Caco-2 (cell line): ENCODE results near the gene KLHL30. TPM values are rescaled to one million over a fixed set of nuclear protein-coding genes. Genes with fewer than 3 reads are reported as not detected.

Experiments used
- BruUV-seq: library from RNA; stranded (reverse); fragments of 400-500 nt; replicated peaks from 2 replicates; lab custom pipeline; 2021; lab: Mats Ljungman, UMichigan
- CTCF ChIA-PET: fragments of 300-600 bp; sonication (Branson Sonifier 250); formaldehyde crosslinking; loops from one replicate; lab custom pipeline; 2022; ENCODE audit warnings: antibody characterized with exemption; lab: Charles Lee
- POLR2A ChIA-PET: fragments of 300-600 bp; sonication (Branson Sonifier 250); formaldehyde crosslinking; loops from one replicate; lab custom pipeline; 2022; ENCODE audit warnings: antibody characterized with exemption; lab: Charles Lee
- DNase-seq, 2 experiments: peaks; one replicate each; pipeline versions ENCODE4 v3.0.0 to v3.0.0-alpha.2; 2020 to 2022
- H3K27me3 ChIP-seq: replicated peaks from 2 replicates; pipeline ENCODE4 v1.6.0; 2011; ENCODE audit warnings: low read length; ENCODE audit not compliant: control insufficient read depth, insufficient read depth
- H3K36me3 ChIP-seq: 2 replicates; pipeline ENCODE4 v1.5.1; 2011; ENCODE audit warnings: low read length; ENCODE audit not compliant: control insufficient read depth, insufficient read depth
- H3K4me1 ChIP-seq: fragments of 250-450 bp; sonication (Bioruptor Pico); 2 replicates; pipeline ENCODE4 v1.5.1; 2020; ENCODE audit warnings: mild to moderate bottlenecking
- H3K4me3 ChIP-seq: 2 replicates; pipeline ENCODE4 v1.5.1; 2011; ENCODE audit warnings: low read depth, mild to moderate bottlenecking, control low read depth, low read length
- H3K9me3 ChIP-seq: fragments of 250-450 bp; sonication (Bioruptor Pico); 2 replicates; pipeline ENCODE4 v1.5.1; 2020; ENCODE audit warnings: mild to moderate bottlenecking, moderate library complexity
- H3K27ac Mint-ChIP-seq: one replicate; pipeline ENCODE4 v1.8.0; 2022; ENCODE audit warnings: mixed read lengths; ENCODE audit not compliant: unreplicated experiment
- H3K27me3 Mint-ChIP-seq: one replicate; pipeline ENCODE4 v1.8.0; 2022; ENCODE audit warnings: mixed read lengths; ENCODE audit not compliant: insufficient read depth, unreplicated experiment
- H3K36me3 Mint-ChIP-seq: one replicate; pipeline ENCODE4 v1.8.0; 2022; ENCODE audit warnings: mild to moderate bottlenecking, mixed read lengths; ENCODE audit not compliant: insufficient read depth, unreplicated experiment
- H3K4me1 Mint-ChIP-seq: one replicate; pipeline ENCODE4 v1.8.0; 2022; ENCODE audit warnings: low read depth, mixed read lengths; ENCODE audit not compliant: unreplicated experiment
- H3K4me3 Mint-ChIP-seq: one replicate; pipeline ENCODE4 v1.8.0; 2022; ENCODE audit warnings: mild to moderate bottlenecking, moderate library complexity, mixed read lengths; ENCODE audit not compliant: unreplicated experiment
- H3K9me3 Mint-ChIP-seq: one replicate; pipeline ENCODE4 v1.8.0; 2022; ENCODE audit warnings: mixed read lengths; ENCODE audit not compliant: unreplicated experiment
- CTCF ChIP-seq, 2 experiments: fragments of 200-600 bp in 1 of 2; IDR thresholded peaks; 1 replicate in 1 of 2; 2 replicates in 1 of 2; pipeline versions ENCODE4 v1.5.1 to v1.8.0; 2011 to 2022; ENCODE audit warnings: antibody characterized with exemption in 1 of 2, control low read depth in 1 of 2, inconsistent platforms in 1 of 2, low read depth in 1 of 2, low read length in 1 of 2, mild to moderate bottlenecking in 1 of 2, moderate library complexity in 1 of 2; ENCODE audit not compliant: insufficient read depth in 1 of 2, severe bottlenecking in 1 of 2, unreplicated experiment in 1 of 2
- intact Hi-C: fragments of 100-400 bp; cut with micrococcal nuclease; formaldehyde crosslinking; loops from one replicate; pipeline ENCODE4 v1.10.0; 2022; ENCODE audit not compliant: unreplicated experiment
- total RNA-seq: library from RNA; stranded (reverse); gene quantifications from 2 replicates; pipeline ENCODE4 v1.2.3, GENCODE V29; 2022

KLHL30 gene
- total RNA-seq, 1 experiment from 2014 or later: 0.36 TPM

GRCh38 chr2:238167761-238168160, 29.3 kb downstream of the KLHL30 start:
- BruUV-seq: no TSS peak
- peaks cover 13% of the 10 kb centered on the region for H3K36me3 Mint-ChIP-seq
- no peaks in the 10 kb centered on the region for H3K4me1 Mint-ChIP-seq
- TF ChIP-seq CTCF (IDR thresholded peaks at IDR 0.05; ENCODE audit: insufficient read depth in 1 of 2, low read depth in 1 of 2, low read length in 1 of 2, severe bottlenecking in 1 of 2, unreplicated experiment in 1 of 2): no peak
- ChIA-PET POLR2A (no interaction called here), CTCF (no interaction called here)
- H3K27me3 Mint-ChIP-seq: no peaks in the 10 kb centered on the region
- no peak overlapping the region for H3K4me3 ChIP-seq
- DNase-seq: no peak
- intact Hi-C loops: no loop called here
- no peaks in the 10 kb centered on the region for H3K9me3 Mint-ChIP-seq
- no peak overlapping the region for H3K27ac Mint-ChIP-seq
- H3K9me3 ChIP-seq: no peaks in the 10 kb centered on the region
- H3K4me1 ChIP-seq: no peaks in the 10 kb centered on the region
- H3K36me3 ChIP-seq: no peaks in the 10 kb centered on the region
- no peak overlapping the region for H3K4me3 Mint-ChIP-seq
- H3K27me3 ChIP-seq: no peaks in the 10 kb centered on the region

GRCh38 chr2:238168196-238169047, 30.0 kb downstream of the KLHL30 start:
- POLR2A ChIA-PET: no interaction called here
- H3K27me3 Mint-ChIP-seq: no peaks in the 10 kb centered on the region
- H3K4me1 Mint-ChIP-seq: no peaks in the 10 kb centered on the region
- intact Hi-C loops: no loop called here
- peaks cover 19% of the 10 kb centered on the region for H3K36me3 Mint-ChIP-seq
- Histone ChIP-seq H3K36me3 (no peaks in the 10 kb centered on the region), H3K4me1 (no peaks in the 10 kb centered on the region), H3K27me3 (no peaks in the 10 kb centered on the region), H3K9me3 (no peaks in the 10 kb centered on the region), H3K4me3 (no peak overlapping the region)
- TF ChIP-seq CTCF (IDR thresholded peaks at IDR 0.05; ENCODE audit: insufficient read depth in 1 of 2, low read depth in 1 of 2, low read length in 1 of 2, severe bottlenecking in 1 of 2, unreplicated experiment in 1 of 2): no peak
- H3K9me3 Mint-ChIP-seq: no peaks in the 10 kb centered on the region
- no TSS peak for BruUV-seq
- H3K4me3 Mint-ChIP-seq: no peak overlapping the region
- H3K27ac Mint-ChIP-seq: no peak overlapping the region
- CTCF ChIA-PET: no interaction called here
- DNase-seq: no peak

DNA sequence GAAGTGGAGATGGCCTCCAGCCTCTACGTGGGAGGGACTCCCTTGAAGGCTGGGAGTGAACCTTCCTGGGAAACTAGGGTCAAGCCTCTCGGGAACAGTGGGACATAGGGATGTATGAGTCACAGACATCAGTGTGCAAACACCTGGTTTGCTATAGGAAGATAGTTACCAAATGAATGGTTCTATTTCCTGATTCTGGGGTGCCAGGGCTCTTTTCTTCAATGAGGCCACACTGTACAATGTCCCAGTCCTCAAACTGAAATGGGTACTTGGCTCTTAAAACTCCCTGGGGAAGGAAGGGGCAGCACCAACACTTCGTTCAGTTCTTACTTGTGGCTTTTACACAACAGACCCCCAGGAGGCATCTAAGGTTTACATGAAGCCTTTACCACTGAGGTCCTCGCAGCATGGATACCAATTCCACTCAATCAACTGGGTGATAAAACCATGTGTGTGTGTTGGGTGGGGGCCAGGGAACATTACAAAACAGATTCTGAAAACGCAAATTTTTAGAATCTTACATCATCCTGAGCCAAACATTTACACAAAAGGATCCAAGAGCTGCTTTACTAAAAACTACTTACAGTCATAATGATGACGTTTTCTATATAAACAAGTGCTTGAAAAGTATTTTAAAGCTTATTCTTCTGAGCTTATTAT, 30.7 kb downstream of the KLHL30 start:
- ChIA-PET CTCF (no interaction called here), POLR2A (no interaction called here)
- Mint-ChIP-seq H3K4me1 (no peaks in the 10 kb centered on the region), H3K36me3 (peaks cover 24% of the 10 kb centered on the region), H3K4me3 (no peak overlapping the region), H3K27me3 (no peaks in the 10 kb centered on the region), H3K9me3 (no peaks in the 10 kb centered on the region), H3K27ac (no peak overlapping the region)
- H3K4me1 ChIP-seq: no peaks in the 10 kb centered on the region
- no peak for TF ChIP-seq CTCF (IDR thresholded peaks at IDR 0.05; ENCODE audit: insufficient read depth in 1 of 2, low read depth in 1 of 2, low read length in 1 of 2, severe bottlenecking in 1 of 2, unreplicated experiment in 1 of 2)
- no peak for DNase-seq
- no peaks in the 10 kb centered on the region; the same call in 1 of the 2 replicates for H3K36me3 ChIP-seq
- no TSS peak for BruUV-seq
- H3K27me3 ChIP-seq: no peaks in the 10 kb centered on the region
- intact Hi-C loops: no loop called here
- H3K9me3 ChIP-seq: no peaks in the 10 kb centered on the region
- no peak overlapping the region for H3K4me3 ChIP-seq
